ENCODE results near the gene CEL.

The CEL gene

GRCh38 chr9:133029994-133030316 lies 31.8 kb upstream of the CEL start:
- no peak for DNase-seq (ENCODE audit: low spot score)
- ChIA-PET CTCF (interaction anchor here (1.7 kb wide), 1 partner anchor 117 kb away, joined by 10 read pairs; no protein-coding TSS in a partner anchor), POLR2A (ENCODE audit: low non-redundant PET) (interaction anchor here (0.6 to 1.4 kb wide), 7 partner anchors 27 to 647 kb away, joined by 3 to 5 read pairs (median 3); partner anchors contain the start of gene CACFD1)
- H3K27ac ChIP-seq = peak overlapping the region; percentile 87
- no peak for TF ChIP-seq CTCF (conservative IDR thresholded peaks at IDR 0.05; ENCODE audit: low read depth)

GRCh38 chr9:133030317-133031129 lies 31.3 kb upstream of the CEL start, which contains the start of gene GTF3C5:
TSS of gene GTF3C5 (plus strand) at chr9:133030997. CDS start at chr9:133031012, 15 bp downstream.
- peak within 1 kb of the TSS; percentile 87 for H3K27ac ChIP-seq
- CTCF ChIA-PET = interaction anchor here (1.3 to 2.5 kb wide), 4 partner anchors 8 to 117 kb away, joined by 6 to 12 read pairs (median 10); no protein-coding TSS in a partner anchor
- no peak for TF ChIP-seq CTCF (conservative IDR thresholded peaks at IDR 0.05; ENCODE audit: low read depth)
- POLR2A ChIA-PET (ENCODE audit: low non-redundant PET) = interaction anchor here (0.6 to 1.4 kb wide), 8 partner anchors 28 to 646 kb away, joined by 3 to 5 read pairs (median 3); partner anchors contain the start of gene CACFD1
- DNase-seq (ENCODE audit: low spot score) = peak; percentile 100

- ChIA-PET POLR2A (ENCODE audit: low non-redundant PET) (no interaction called here), CTCF (interaction anchor here (1.3 to 2.5 kb wide), 4 partner anchors 9 to 116 kb away, joined by 6 to 12 read pairs (median 10); no protein-coding TSS in a partner anchor)
- H3K27ac ChIP-seq = peak overlapping the region; percentile 87
- TF ChIP-seq CTCF (conservative IDR thresholded peaks at IDR 0.05; ENCODE audit: low read depth) = no peak
- DNase-seq (ENCODE audit: low spot score) = no peak
Observed at GRCh38 chr9:133031130-133031422, 30.7 kb upstream of the CEL start.

GRCh38 chr9:133031496-133031911 lies 30.3 kb upstream of the CEL start:
- POLR2A ChIA-PET (ENCODE audit: low non-redundant PET) = no interaction called here
- no peak for DNase-seq (ENCODE audit: low spot score)
- no peak for TF ChIP-seq CTCF (conservative IDR thresholded peaks at IDR 0.05; ENCODE audit: low read depth)
- H3K27ac ChIP-seq = peak overlapping the region; percentile 87
- CTCF ChIA-PET = interaction anchor here (1.3 to 2.5 kb wide), 4 partner anchors 9 to 116 kb away, joined by 6 to 12 read pairs (median 10); no protein-coding TSS in a partner anchor

GRCh38 chr9:133032171-133032570 lies 29.6 kb upstream of the CEL start:
- no peak for DNase-seq (ENCODE audit: low spot score)
- ChIA-PET CTCF (interaction anchor here (1.0 to 2.5 kb wide), 3 partner anchors 10 to 112 kb away, joined by 3 to 12 read pairs (median 11); no protein-coding TSS in a partner anchor), POLR2A (ENCODE audit: low non-redundant PET) (no interaction called here)
- TF ChIP-seq CTCF (conservative IDR thresholded peaks at IDR 0.05; ENCODE audit: low read depth) = no peak
- no peak overlapping the region for H3K27ac ChIP-seq

- no peak for TF ChIP-seq CTCF (conservative IDR thresholded peaks at IDR 0.05; ENCODE audit: low read depth)
- ChIA-PET CTCF (interaction anchor here (0.6 to 0.9 kb wide), 3 partner anchors 13 to 125 kb away, joined by 3 to 4 read pairs (median 3); no protein-coding TSS in a partner anchor), POLR2A (ENCODE audit: low non-redundant PET) (no interaction called here)
- H3K27ac ChIP-seq = no peak overlapping the region
- DNase-seq (ENCODE audit: low spot score) = no peak
Observed at GRCh38 chr9:133035669-133036068, 26.1 kb upstream of the CEL start.
